Spleen (tissue), 7 donors: ENCODE measurements around the gene RAD51B.

Experiments used
- POLR2A ChIP-seq, 3 donors: fragments of 450-650 bp; IDR thresholded peaks; one replicate each; pipeline ENCODE4 v1.5.1; 2017; ENCODE audit warnings: antibody characterized with exemption in 3 of 3, mild to moderate bottlenecking in 1 of 3
- TF ChIP-seq, protein P1 (sequence below), 11 experiments: fragments of 200-600 bp in 7 of 11; fragments of 450-650 bp in 4 of 11; sonication (generic) in 4 of 11; IDR thresholded peaks in 8 of 11; conservative IDR thresholded peaks in 3 of 11; 1 replicate in 7 of 11; 2 replicates in 4 of 11; pipeline versions ENCODE4 v1.4.0 to v1.8.0; 2016 to 2021; ENCODE audit warnings: antibody characterized with exemption in 11 of 11, inconsistent platforms in 4 of 11, mild to moderate bottlenecking in 1 of 11
- donor health status: DM: no; HTN: no; CAD: no; lungs with moderate emphysema.
- donor health status: DM: no; HTN: no; CAD: no.
- donor health status: DM: no; HTN: no; CAD: no.

DNA sequence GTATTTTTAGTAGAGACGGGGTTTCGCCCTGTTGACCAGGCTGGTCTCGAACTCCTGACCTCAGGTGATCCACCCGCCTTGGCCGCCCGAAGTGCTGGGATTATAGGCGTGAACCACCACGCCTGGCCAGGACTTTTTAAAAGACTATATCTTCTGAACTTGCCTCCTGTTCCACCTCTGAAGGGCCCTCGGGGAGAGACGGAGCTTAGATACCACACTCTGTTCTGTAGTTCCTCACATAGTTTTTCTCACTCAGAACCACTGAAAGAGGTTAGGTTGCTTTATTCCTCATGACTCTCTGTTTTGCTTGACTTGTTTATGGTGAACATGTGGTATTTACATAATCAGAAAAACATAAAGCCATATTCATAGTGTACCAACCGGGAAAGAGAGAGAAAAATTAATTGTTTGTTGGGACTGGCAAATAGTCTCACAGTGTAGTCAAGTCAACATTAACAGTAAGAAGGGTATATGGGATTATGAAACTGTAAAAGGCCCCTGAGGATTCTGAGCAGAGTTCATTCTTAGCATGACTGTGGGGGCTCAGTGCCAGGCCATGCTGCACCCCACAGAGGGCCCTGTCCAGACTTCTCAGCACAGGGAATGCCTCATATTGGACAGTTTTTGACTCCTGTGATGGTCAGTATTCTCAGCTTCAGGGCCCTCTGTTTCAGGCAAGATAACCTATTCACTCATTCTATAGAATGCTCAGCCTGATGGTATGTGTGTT is 631.0 kb downstream of the RAD51B start:
- no peak for TF ChIP-seq POLR2A (IDR thresholded peaks at IDR 0.05)
- TF ChIP-seq, protein P1, sequence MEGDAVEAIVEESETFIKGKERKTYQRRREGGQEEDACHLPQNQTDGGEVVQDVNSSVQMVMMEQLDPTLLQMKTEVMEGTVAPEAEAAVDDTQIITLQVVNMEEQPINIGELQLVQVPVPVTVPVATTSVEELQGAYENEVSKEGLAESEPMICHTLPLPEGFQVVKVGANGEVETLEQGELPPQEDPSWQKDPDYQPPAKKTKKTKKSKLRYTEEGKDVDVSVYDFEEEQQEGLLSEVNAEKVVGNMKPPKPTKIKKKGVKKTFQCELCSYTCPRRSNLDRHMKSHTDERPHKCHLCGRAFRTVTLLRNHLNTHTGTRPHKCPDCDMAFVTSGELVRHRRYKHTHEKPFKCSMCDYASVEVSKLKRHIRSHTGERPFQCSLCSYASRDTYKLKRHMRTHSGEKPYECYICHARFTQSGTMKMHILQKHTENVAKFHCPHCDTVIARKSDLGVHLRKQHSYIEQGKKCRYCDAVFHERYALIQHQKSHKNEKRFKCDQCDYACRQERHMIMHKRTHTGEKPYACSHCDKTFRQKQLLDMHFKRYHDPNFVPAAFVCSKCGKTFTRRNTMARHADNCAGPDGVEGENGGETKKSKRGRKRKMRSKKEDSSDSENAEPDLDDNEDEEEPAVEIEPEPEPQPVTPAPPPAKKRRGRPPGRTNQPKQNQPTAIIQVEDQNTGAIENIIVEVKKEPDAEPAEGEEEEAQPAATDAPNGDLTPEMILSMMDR (IDR thresholded peaks at IDR 0.05 in 8 of 11, conservative IDR thresholded peaks at IDR 0.05 in 3 of 11): no peak
